HepG2 (cell line): Measurements from ENCODE around the gene HYAL2. TPM values are rescaled to one million over a fixed set of nuclear protein-coding genes. Genes with fewer than 3 reads are reported as not detected.
A peak's percentile ranks its signal among the peaks of the same experiment; 100 is the strongest.

ENCODE experiments used
- ATF1 ChIP-seq: IDR thresholded peaks from 2 replicates; pipeline ENCODE4 v1.6.1; 2016; ENCODE audit warnings: mild to moderate bottlenecking, control low read depth
- CBX1 ChIP-seq: IDR thresholded peaks from one replicate; pipeline ENCODE4 v1.6.1; 2016; ENCODE audit warnings: antibody characterized with exemption, low read depth
- ELF3 ChIP-seq: IDR thresholded peaks from 2 replicates; pipeline ENCODE4 v1.6.1; 2016; ENCODE audit warnings: missing genetic modification reagents, missing compliant biosample characterization
- HNF1B ChIP-seq: sonication (generic); formaldehyde crosslinking; IDR thresholded peaks from 2 replicates; pipeline ENCODE4 v1.5.1; 2020; ENCODE audit warnings: mild to moderate bottlenecking, moderate library complexity, missing genetic modification reagents
- IKZF1 ChIP-seq: fragments of 450-650 bp; IDR thresholded peaks from 2 replicates; pipeline ENCODE4 v1.7.1; 2016
- PPARG ChIP-seq: conservative IDR thresholded peaks from 2 replicates; pipeline ENCODE4 v1.6.1; 2016; ENCODE audit warnings: missing biosample characterization, missing genetic modification reagents
- SETDB1 ChIP-seq: sonication (generic); formaldehyde crosslinking; IDR thresholded peaks from 2 replicates; pipeline ENCODE4 v1.5.1; 2020; ENCODE audit warnings: missing genetic modification reagents, mild to moderate bottlenecking, borderline replicate concordance
- SOX5 ChIP-seq: IDR thresholded peaks from 2 replicates; pipeline ENCODE4 v1.6.1; 2016; ENCODE audit warnings: borderline replicate concordance
- SP1 ChIP-seq, 2 experiments: fragments of 450-650 bp in 1 of 2; sonication (generic) in 1 of 2; formaldehyde crosslinking in 1 of 2; IDR thresholded peaks; 2 replicates each; pipeline versions ENCODE4 v1.4.0 to v1.6.1; 2016 to 2020; ENCODE audit warnings: missing genetic modification reagents in 1 of 2
- YEATS2 ChIP-seq: sonication (generic); formaldehyde crosslinking; IDR thresholded peaks from 2 replicates; pipeline ENCODE4 v1.4.0; 2020; ENCODE audit warnings: missing genetic modification reagents, borderline replicate concordance
- ZBTB34 ChIP-seq: sonication (generic); formaldehyde crosslinking; IDR thresholded peaks from 2 replicates; pipeline ENCODE4 v1.8.0; 2022; ENCODE audit warnings: mild to moderate bottlenecking, missing genetic modification reagents
- ZNF562 ChIP-seq: sonication (generic); formaldehyde crosslinking; IDR thresholded peaks from 2 replicates; pipeline ENCODE4 v1.8.0; 2022; ENCODE audit warnings: missing genetic modification reagents, borderline replicate concordance
- ZNF629 ChIP-seq: sonication (generic); formaldehyde crosslinking; conservative IDR thresholded peaks from 2 replicates; pipeline ENCODE4 v1.5.0; 2020; ENCODE audit warnings: missing genetic modification reagents
- ZNF709 ChIP-seq: sonication (generic); formaldehyde crosslinking; IDR thresholded peaks from 2 replicates; pipeline ENCODE4 v1.5.0; 2020; ENCODE audit warnings: mild to moderate bottlenecking, missing genetic modification reagents
- polyA plus RNA-seq, 8 experiments: library from polyadenylated mRNA; depleted of rRNA in 3 of 8; stranded (reverse) in 7 of 8; unstranded in 1 of 8; fragments of >200 nt; fragmentation: Illumina TruSeq in 4 of 8; extraction: Trizol in 4 of 8; gene quantifications; 2 replicates each; pipeline versions ENCODE4 v1.2.1 to v1.2.3, GENCODE V29; 2011 to 2016; ENCODE audit warnings: low read depth in 4 of 8, missing spikeins in 1 of 8, mixed read lengths in 1 of 8; ENCODE audit not compliant: insufficient read depth in 1 of 8
- total RNA-seq, 5 experiments: library from RNA; depleted of rRNA; stranded (reverse); fragments of >200 nt; fragmentation: Illumina TruSeq; extraction: Trizol; gene quantifications; 2 replicates each; pipeline ENCODE4 v1.2.3, GENCODE V29; 2016; ENCODE audit warnings: low read depth in 1 of 5
- TF ChIP-seq, protein P1 (sequence below): sonication (generic); formaldehyde crosslinking; IDR thresholded peaks from 2 replicates; pipeline ENCODE4 v1.8.0; 2023; ENCODE audit warnings: mild to moderate bottlenecking, missing genetic modification reagents
- TF ChIP-seq, protein P2 (sequence below): sonication (generic); formaldehyde crosslinking; IDR thresholded peaks from 2 replicates; pipeline ENCODE4 v1.9.0; 2022; ENCODE audit warnings: low read depth, missing genetic modification reagents
- TF ChIP-seq, protein P3 (sequence below), 2 experiments: IDR thresholded peaks; 2 replicates each; pipeline ENCODE4 v1.6.1; 2011 to 2012; ENCODE audit warnings: low read length in 2 of 2, borderline replicate concordance in 1 of 2, low read depth in 1 of 2, mild to moderate bottlenecking in 1 of 2, moderate library complexity in 1 of 2
- TF ChIP-seq, protein P4 (sequence below): sonication (generic); formaldehyde crosslinking; IDR thresholded peaks from 2 replicates; pipeline ENCODE4 v1.8.0; 2022; ENCODE audit warnings: mild to moderate bottlenecking, missing genetic modification reagents, moderate library complexity

Gene HYAL2
- total and polyA plus RNA-seq, 2 of the 13 experiments (the other 11 are each of a cell fraction or from before 2014, with no cell fraction given): 76.2 to 102 TPM

DNA sequence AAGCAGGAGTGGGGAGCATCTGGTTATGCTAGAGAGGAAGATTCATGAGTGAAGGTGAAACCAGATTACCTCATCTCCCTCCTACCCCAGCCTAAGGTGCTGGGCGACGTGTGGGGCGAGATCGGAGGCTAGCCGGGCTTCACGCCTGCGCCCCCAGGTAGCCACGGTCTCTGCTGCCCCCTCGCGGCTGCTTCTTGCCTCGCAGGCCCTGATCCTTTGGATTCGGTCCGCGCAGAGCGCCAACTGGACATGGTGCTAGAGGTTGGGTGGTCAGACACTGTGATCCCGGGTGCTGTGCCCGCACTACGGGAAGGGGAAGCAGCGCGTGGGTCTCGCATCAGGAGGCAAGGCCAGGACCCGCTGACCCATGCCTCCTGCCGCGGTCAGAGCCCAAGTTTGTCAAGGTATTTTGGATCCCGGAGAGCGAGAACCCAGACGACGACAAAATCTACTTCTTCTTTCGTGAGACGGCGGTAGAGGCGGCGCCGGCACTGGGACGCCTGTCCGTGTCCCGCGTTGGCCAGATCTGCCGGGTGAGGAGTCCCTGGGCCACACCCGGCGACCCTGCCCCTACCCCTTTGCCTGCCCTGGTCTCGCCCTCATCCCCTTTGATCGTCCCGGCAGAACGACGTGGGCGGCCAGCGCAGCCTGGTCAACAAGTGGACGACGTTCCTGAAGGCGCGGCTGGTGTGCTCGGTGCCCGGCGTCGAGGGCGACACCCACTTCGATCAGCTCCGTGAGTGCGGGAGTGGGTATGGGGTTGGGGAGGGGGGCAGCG, 49.4 kb downstream of the HYAL2 start (continued):
- TF ChIP-seq PPARG (CRISPR knock-in tag) (0 out of 2 replicates have a peak, but pooled peaks have one; percentile 36), ZNF562 (CRISPR knock-in tag) (no peak), SETDB1 (CRISPR knock-in tag) (no peak), HNF1B (peak; percentile 72), SP1 (IDR thresholded peaks at IDR 0.05) (no peak), SP1 (CRISPR knock-in tag; IDR thresholded peaks at IDR 0.05) (peak; percentile 40; the same call in 1 of the 2 replicates), ZNF709 (CRISPR knock-in tag) (no peak), ZBTB34 (CRISPR knock-in tag) (no peak), IKZF1 (no peak), SOX5 (CRISPR knock-in tag) (0 out of 2 replicates have a peak, but pooled peaks have one; percentile 21), CBX1 (peak; percentile 47), ELF3 (CRISPR knock-in tag) (peak; percentile 43; the same call in 1 of the 2 replicates), ZNF629 (CRISPR knock-in tag) (no peak), YEATS2 (CRISPR knock-in tag) (peak; percentile 66), ATF1 (CRISPR knock-in tag) (no peak)
- TF ChIP-seq, protein P1, sequence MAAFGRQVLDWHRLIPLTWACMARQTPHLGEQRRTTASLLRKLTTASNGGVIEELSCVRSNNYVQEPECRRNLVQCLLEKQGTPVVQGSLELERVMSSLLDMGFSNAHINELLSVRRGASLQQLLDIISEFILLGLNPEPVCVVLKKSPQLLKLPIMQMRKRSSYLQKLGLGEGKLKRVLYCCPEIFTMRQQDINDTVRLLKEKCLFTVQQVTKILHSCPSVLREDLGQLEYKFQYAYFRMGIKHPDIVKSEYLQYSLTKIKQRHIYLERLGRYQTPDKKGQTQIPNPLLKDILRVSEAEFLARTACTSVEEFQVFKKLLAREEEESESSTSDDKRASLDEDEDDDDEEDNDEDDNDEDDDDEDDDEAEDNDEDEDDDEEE (CRISPR knock-in tag): 0 out of 2 replicates have a peak, but pooled peaks have one; percentile 42
- TF ChIP-seq, protein P2, sequence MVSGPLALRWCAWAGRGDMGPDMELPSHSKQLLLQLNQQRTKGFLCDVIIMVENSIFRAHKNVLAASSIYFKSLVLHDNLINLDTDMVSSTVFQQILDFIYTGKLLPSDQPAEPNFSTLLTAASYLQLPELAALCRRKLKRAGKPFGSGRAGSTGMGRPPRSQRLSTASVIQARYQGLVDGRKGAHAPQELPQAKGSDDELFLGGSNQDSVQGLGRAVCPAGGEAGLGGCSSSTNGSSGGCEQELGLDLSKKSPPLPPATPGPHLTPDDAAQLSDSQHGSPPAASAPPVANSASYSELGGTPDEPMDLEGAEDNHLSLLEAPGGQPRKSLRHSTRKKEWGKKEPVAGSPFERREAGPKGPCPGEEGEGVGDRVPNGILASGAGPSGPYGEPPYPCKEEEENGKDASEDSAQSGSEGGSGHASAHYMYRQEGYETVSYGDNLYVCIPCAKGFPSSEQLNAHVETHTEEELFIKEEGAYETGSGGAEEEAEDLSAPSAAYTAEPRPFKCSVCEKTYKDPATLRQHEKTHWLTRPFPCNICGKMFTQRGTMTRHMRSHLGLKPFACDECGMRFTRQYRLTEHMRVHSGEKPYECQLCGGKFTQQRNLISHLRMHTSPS (CRISPR knock-in tag): 0 out of 2 replicates have a peak, but pooled peaks have one; percentile 44
- TF ChIP-seq, protein P3, sequence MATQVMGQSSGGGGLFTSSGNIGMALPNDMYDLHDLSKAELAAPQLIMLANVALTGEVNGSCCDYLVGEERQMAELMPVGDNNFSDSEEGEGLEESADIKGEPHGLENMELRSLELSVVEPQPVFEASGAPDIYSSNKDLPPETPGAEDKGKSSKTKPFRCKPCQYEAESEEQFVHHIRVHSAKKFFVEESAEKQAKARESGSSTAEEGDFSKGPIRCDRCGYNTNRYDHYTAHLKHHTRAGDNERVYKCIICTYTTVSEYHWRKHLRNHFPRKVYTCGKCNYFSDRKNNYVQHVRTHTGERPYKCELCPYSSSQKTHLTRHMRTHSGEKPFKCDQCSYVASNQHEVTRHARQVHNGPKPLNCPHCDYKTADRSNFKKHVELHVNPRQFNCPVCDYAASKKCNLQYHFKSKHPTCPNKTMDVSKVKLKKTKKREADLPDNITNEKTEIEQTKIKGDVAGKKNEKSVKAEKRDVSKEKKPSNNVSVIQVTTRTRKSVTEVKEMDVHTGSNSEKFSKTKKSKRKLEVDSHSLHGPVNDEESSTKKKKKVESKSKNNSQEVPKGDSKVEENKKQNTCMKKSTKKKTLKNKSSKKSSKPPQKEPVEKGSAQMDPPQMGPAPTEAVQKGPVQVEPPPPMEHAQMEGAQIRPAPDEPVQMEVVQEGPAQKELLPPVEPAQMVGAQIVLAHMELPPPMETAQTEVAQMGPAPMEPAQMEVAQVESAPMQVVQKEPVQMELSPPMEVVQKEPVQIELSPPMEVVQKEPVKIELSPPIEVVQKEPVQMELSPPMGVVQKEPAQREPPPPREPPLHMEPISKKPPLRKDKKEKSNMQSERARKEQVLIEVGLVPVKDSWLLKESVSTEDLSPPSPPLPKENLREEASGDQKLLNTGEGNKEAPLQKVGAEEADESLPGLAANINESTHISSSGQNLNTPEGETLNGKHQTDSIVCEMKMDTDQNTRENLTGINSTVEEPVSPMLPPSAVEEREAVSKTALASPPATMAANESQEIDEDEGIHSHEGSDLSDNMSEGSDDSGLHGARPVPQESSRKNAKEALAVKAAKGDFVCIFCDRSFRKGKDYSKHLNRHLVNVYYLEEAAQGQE (IDR thresholded peaks at IDR 0.05; ENCODE audit: borderline replicate concordance in 1 of 2, low read depth in 1 of 2, low read length in 2 of 2): no peak
- TF ChIP-seq, protein P4, sequence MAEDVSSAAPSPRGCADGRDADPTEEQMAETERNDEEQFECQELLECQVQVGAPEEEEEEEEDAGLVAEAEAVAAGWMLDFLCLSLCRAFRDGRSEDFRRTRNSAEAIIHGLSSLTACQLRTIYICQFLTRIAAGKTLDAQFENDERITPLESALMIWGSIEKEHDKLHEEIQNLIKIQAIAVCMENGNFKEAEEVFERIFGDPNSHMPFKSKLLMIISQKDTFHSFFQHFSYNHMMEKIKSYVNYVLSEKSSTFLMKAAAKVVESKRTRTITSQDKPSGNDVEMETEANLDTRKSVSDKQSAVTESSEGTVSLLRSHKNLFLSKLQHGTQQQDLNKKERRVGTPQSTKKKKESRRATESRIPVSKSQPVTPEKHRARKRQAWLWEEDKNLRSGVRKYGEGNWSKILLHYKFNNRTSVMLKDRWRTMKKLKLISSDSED (CRISPR knock-in tag): no peak
